Ovary (tissue), 9 donors: ENCODE data around the gene MILR1. TPM values are rescaled to one million over a fixed set of nuclear protein-coding genes. Genes with fewer than 3 reads are reported as not detected.

ENCODE experiments used
- DNase-seq, 5 donors: peaks; one replicate each; pipeline ENCODE4 v3.0.0-alpha.2; 2019 to 2020
- H3K27ac ChIP-seq, 2 donors: fragments of 200-600 bp; one replicate each; pipeline versions ENCODE4 v1.5.1 to v1.8.0; 2019 to 2022
- H3K27me3 ChIP-seq: fragments of 200-600 bp; one replicate; pipeline ENCODE4 v1.8.0; 2022
- H3K36me3 ChIP-seq: fragments of 200-600 bp; sonication (generic); one replicate; pipeline ENCODE4 v1.5.1; 2019
- H3K4me1 ChIP-seq: one replicate; pipeline ENCODE4 v1.8.1; 2013; ENCODE audit warnings: mild to moderate bottlenecking, moderate library complexity; ENCODE audit not compliant: insufficient read depth
- H3K4me3 ChIP-seq: fragments of 200-600 bp; sonication (generic); one replicate; pipeline ENCODE4 v1.5.1; 2017
- H3K9me3 ChIP-seq, 2 donors: fragments of 200-600 bp in 1 of 2; sonication (generic) in 1 of 2; one replicate each; pipeline versions ENCODE4 v1.5.1 to v1.8.1; 2013 to 2019; ENCODE audit warnings: mild to moderate bottlenecking in 1 of 2, moderate library complexity in 1 of 2
- CTCF ChIP-seq, 3 donors: fragments of 450-650 bp in 2 of 3; fragments of 200-600 bp in 1 of 3; IDR thresholded peaks; one replicate each; pipeline versions ENCODE4 v1.5.1 to v1.8.0; 2016 to 2022; ENCODE audit warnings: antibody characterized with exemption in 3 of 3, mild to moderate bottlenecking in 1 of 3
- EP300 ChIP-seq: sonication (generic); formaldehyde crosslinking; IDR thresholded peaks from one replicate; pipeline ENCODE4 v1.6.1; 2017; ENCODE audit warnings: antibody characterized with exemption
- POLR2A ChIP-seq: fragments of 450-650 bp; IDR thresholded peaks from one replicate; pipeline ENCODE4 v1.6.1; 2017; ENCODE audit warnings: antibody characterized with exemption, mild to moderate bottlenecking, moderate library complexity
- WGBS, 3 donors: extraction: QIAGEN DNeasy Blood & Tissue Kit in 1 of 3; methylation state at CpG; one replicate each; pipeline versions ENCODE4 v1.1.5 to v1.1.7; 2013 to 2017; 5-methylcytosine and 5-hydroxymethylcytosine counted together
- intact Hi-C, 4 donors: fragments of 100-400 bp; cut with DNase I; formaldehyde crosslinking; loops; one replicate each; pipeline versions ENCODE4 v1.11.0 to v1.15.1; 2022 to 2023
- polyA plus RNA-seq, 2 donors: library from polyadenylated mRNA; stranded (reverse); fragments of 200-250 nt in 1 of 2; fragments of 350-450 nt in 1 of 2; fragmentation: Illumina TruSeq in 1 of 2; extraction: RNeasy Lipid Tissue Mini Kit (QIAGEN cat#74804) in 1 of 2; gene quantifications; one replicate each; pipeline ENCODE4 v1.2.3, GENCODE V29; 2013 to 2014
- total RNA-seq, 7 donors: library from RNA; depleted of rRNA in 2 of 7; stranded (reverse); fragments of >200 nt in 2 of 7; fragmentation: NEBNext Ultra II Directional in 3 of 7; extraction: Animal tissue kit (Norgen Biotek cat#: 25700) in 3 of 7; gene quantifications; one replicate each; pipeline versions ENCODE4 v1.1.0 to v1.2.4, GENCODE V29; 2016 to 2023
- donor health status: DM: no; HTN: no; CAD: no; lungs with moderate emphysema.
- donor health status: DM: no; HTN: no; CAD: no.
- donor health status: Bipolar disorder and iron deficiency.
- donor health status: DM: yes; HTN: yes; CAD: no.
- donor health status: DM: no; HTN: no; CAD: no.
- donor health status: DM: yes; HTN: yes; CAD: no.

Gene MILR1
- total and polyA plus RNA-seq, 9 donors = 2.0 to 16.4 (median 6.8) TPM

GRCh38 chr17:64441772-64442540 is 7.0 kb upstream of the MILR1 start:
- no peak for DNase-seq
- H3K4me3 ChIP-seq = no peak overlapping the region
- WGBS, 3 donors = 39 to 60% (median 45%) methylated on average over 10 of the region's 10 CpGs
- TF ChIP-seq POLR2A (no peak), EP300 (no peak), CTCF (IDR thresholded peaks at IDR 0.05) (no peak)
- intact Hi-C loops = loop anchor here in 1 of 4 donors (10.0 kb wide), 1 partner anchor 1213 kb away; no protein-coding TSS in a partner anchor
- H3K27ac ChIP-seq = no peak overlapping the region
- peaks cover 0 to 7% of the 10 kb centered on the region in 2 donors for H3K9me3 ChIP-seq
- no peaks in the 10 kb centered on the region for H3K27me3 ChIP-seq
- H3K4me1 ChIP-seq = no peaks in the 10 kb centered on the region
- H3K36me3 ChIP-seq = no peaks in the 10 kb centered on the region

- Histone ChIP-seq H3K9me3 (peaks cover 0 to 7% of the 10 kb centered on the region in 2 donors), H3K36me3 (no peaks in the 10 kb centered on the region), H3K4me1 (no peaks in the 10 kb centered on the region), H3K27me3 (no peaks in the 10 kb centered on the region), H3K27ac (no peak overlapping the region), H3K4me3 (no peak overlapping the region)
- no peak for DNase-seq
- TF ChIP-seq EP300 (no peak), CTCF (IDR thresholded peaks at IDR 0.05) (no peak), POLR2A (no peak)
- WGBS, 3 donors = 82 to 90% (median 87%) methylated on average over 3 of the region's 3 CpGs
- intact Hi-C loops = loop anchor here in 1 of 4 donors (10.0 kb wide), 1 partner anchor 1212 kb away; no protein-coding TSS in a partner anchor
These were observed 6.4 kb upstream of the MILR1 start for GRCh38 chr17:64442541-64442971.

GRCh38 chr17:64443086-64443760 is 5.7 kb upstream of the MILR1 start:
- H3K4me3 ChIP-seq = no peak overlapping the region
- H3K27me3 ChIP-seq = no peaks in the 10 kb centered on the region
- no peak overlapping the region for H3K27ac ChIP-seq
- intact Hi-C loops = loop anchor here in 1 of 4 donors (10.0 kb wide), 1 partner anchor 1212 kb away; no protein-coding TSS in a partner anchor
- H3K4me1 ChIP-seq = no peaks in the 10 kb centered on the region
- DNase-seq = no peak
- H3K9me3 ChIP-seq = peaks cover 0 to 3% of the 10 kb centered on the region in 2 donors
- 90% methylated on average over 6 of the region's 6 CpGs for WGBS, 3 donors
- H3K36me3 ChIP-seq = no peaks in the 10 kb centered on the region
- TF ChIP-seq CTCF (IDR thresholded peaks at IDR 0.05) (no peak), POLR2A (no peak), EP300 (no peak)

GRCh38 chr17:64447526-64447925 is 1.4 kb upstream of the MILR1 start:
- 95 to 100% (median 100%) methylated on average over 1 of the region's 1 CpG for WGBS, 3 donors

More at GRCh38 chr17:64447526-64447925, 1.4 kb upstream of the MILR1 start:
- intact Hi-C loops = loop anchor here in 1 of 4 donors (10.0 kb wide), 1 partner anchor 1207 kb away; no protein-coding TSS in a partner anchor
- H3K36me3 ChIP-seq = no peaks in the 10 kb centered on the region
- no peaks in the 10 kb centered on the region for H3K27me3 ChIP-seq
- H3K4me1 ChIP-seq = no peaks in the 10 kb centered on the region
- no peak overlapping the region for H3K4me3 ChIP-seq
- no peaks in the 10 kb centered on the region for H3K9me3 ChIP-seq
- DNase-seq = no peak
- H3K27ac ChIP-seq = no peak overlapping the region
- TF ChIP-seq EP300 (no peak), POLR2A (no peak), CTCF (IDR thresholded peaks at IDR 0.05) (no peak)
